H1 (cell line): Measurements from ENCODE around the gene MYOM3. TPM values are rescaled to one million over a fixed set of nuclear protein-coding genes. Genes with fewer than 3 reads are reported as not detected.
"Not testable (repeated sequence)": the region's sequence is repeated elsewhere in the genome, so short reads cannot be mapped to it uniquely, and the experiment has no call there.

Experiments
- CTCF ChIA-PET: fragments of 300-600 bp; sonication (Branson Sonifier 250); formaldehyde crosslinking; loops from one replicate; lab custom pipeline; 2021; ENCODE audit not compliant: partially characterized antibody; lab: Charles Lee
- POLR2A ChIA-PET: fragments of 300-600 bp; sonication (Branson Sonifier 250); formaldehyde crosslinking; loops from one replicate; lab custom pipeline; 2021; ENCODE audit warnings: inconsistent platforms; ENCODE audit not compliant: partially characterized antibody; lab: Charles Lee
- DNase-seq, 2 experiments: peaks; one replicate each; pipeline versions ENCODE4 v3.0.0 to v3.0.0-alpha.2; 2010 to 2022; ENCODE audit warnings: low spot score in 2 of 2, low read depth in 1 of 2, mixed read lengths in 1 of 2
- FAIRE-seq: peaks from 2 replicates; lab custom pipeline; 2011; peaks lifted over from hg19 to GRCh38; lab: Jason Lieb, UNC
- H2AFZ ChIP-seq: 2 replicates; pipeline ENCODE4 v1.8.1; 2012; ENCODE audit warnings: low read length, inconsistent platforms
- H2AK5ac ChIP-seq: 2 replicates; pipeline ENCODE4 v1.6.1; 2013; ENCODE audit warnings: low read depth, low read length
- H2BK120ac ChIP-seq: replicated peaks from 2 replicates; pipeline ENCODE3; 2013; ENCODE audit warnings: low read depth, low read length, inconsistent platforms
- H2BK12ac ChIP-seq: 2 replicates; pipeline ENCODE4 v1.6.1; 2013; ENCODE audit warnings: low read depth, low read length
- H2BK15ac ChIP-seq: 2 replicates; pipeline ENCODE4 v1.6.1; 2013; ENCODE audit warnings: low read length
- H2BK20ac ChIP-seq: 2 replicates; pipeline ENCODE4 v1.6.1; 2013; ENCODE audit warnings: low read length
- H2BK5ac ChIP-seq: 2 replicates; pipeline ENCODE4 v1.6.1; 2013; ENCODE audit warnings: low read depth, low read length
- H3K14ac ChIP-seq: 2 replicates; pipeline ENCODE4 v1.6.1; 2013; ENCODE audit warnings: inconsistent platforms; ENCODE audit not compliant: insufficient read length
- H3K18ac ChIP-seq: 2 replicates; pipeline ENCODE4 v1.6.1; 2013; ENCODE audit warnings: low read length; ENCODE audit errors: extremely low read depth
- H3K23ac ChIP-seq: 2 replicates; pipeline ENCODE4 v1.6.1; 2013; ENCODE audit warnings: inconsistent platforms; ENCODE audit not compliant: insufficient read length
- H3K23me2 ChIP-seq: 2 replicates; pipeline ENCODE4 v1.6.1; 2013; ENCODE audit warnings: low read depth, low read length
- H3K27ac ChIP-seq: 2 replicates; pipeline ENCODE4 v1.6.1; 2011; ENCODE audit warnings: low read depth, low read length, inconsistent platforms
- H3K27me3 ChIP-seq, 4 experiments: replicated peaks in 1 of 4; 1 replicate in 1 of 4; 2 replicates in 3 of 4; pipeline versions ENCODE4 v1.6.1 to v1.8.1; 2011 to 2013; ENCODE audit warnings: low read length in 3 of 4, mild to moderate bottlenecking in 3 of 4, inconsistent platforms in 2 of 4, mixed read lengths in 2 of 4, moderate library complexity in 1 of 4; ENCODE audit not compliant: control insufficient read depth in 3 of 4, insufficient read depth in 3 of 4; ENCODE audit errors: extremely low read depth in 1 of 4
- H3K36me3 ChIP-seq, 4 experiments: 2 replicates each; pipeline versions ENCODE4 v1.6.1 to v1.8.1; 2011 to 2013; ENCODE audit warnings: mild to moderate bottlenecking in 4 of 4, low read length in 3 of 4, moderate library complexity in 2 of 4, control low read depth in 1 of 4, inconsistent platforms in 1 of 4; ENCODE audit not compliant: insufficient read depth in 4 of 4, control insufficient read depth in 2 of 4
- H3K4ac ChIP-seq: replicated peaks from 2 replicates; pipeline ENCODE3; 2013; ENCODE audit warnings: low read length, low read depth, mixed read lengths, inconsistent platforms; ENCODE audit not compliant: insufficient read length
- H3K4me1 ChIP-seq, 4 experiments: replicated peaks in 1 of 4; 1 replicate in 1 of 4; 2 replicates in 3 of 4; pipeline versions ENCODE4 v1.6.1 to v1.8.1; 2011 to 2013; ENCODE audit warnings: low read length in 3 of 4, inconsistent platforms in 2 of 4, mixed read lengths in 1 of 4; ENCODE audit not compliant: insufficient read depth in 4 of 4, control insufficient read depth in 3 of 4
- H3K4me2 ChIP-seq, 2 experiments: 2 replicates each; pipeline versions ENCODE4 v1.6.1 to v1.8.1; 2011 to 2013; ENCODE audit warnings: low read depth in 2 of 2, low read length in 2 of 2, control low read depth in 1 of 2, inconsistent platforms in 1 of 2, mild to moderate bottlenecking in 1 of 2; ENCODE audit not compliant: insufficient read depth in 1 of 2
- H3K4me3 ChIP-seq, 4 experiments: fragments of 200-600, 300-600 bp in 1 of 4; sonication (generic), shearing (Covaris generic), sonication (Bioruptor Twin) in 1 of 4; 2 replicates each; pipeline versions ENCODE4 v1.5.1 to v1.8.1; 2011 to 2016; ENCODE audit warnings: low read length in 4 of 4, low read depth in 3 of 4, control low read depth in 2 of 4, inconsistent platforms in 2 of 4, mild to moderate bottlenecking in 2 of 4, mixed read lengths in 1 of 4, moderate library complexity in 1 of 4; ENCODE audit not compliant: insufficient read depth in 2 of 4; ENCODE audit errors: extremely low read depth in 1 of 4
- H3K56ac ChIP-seq: replicated peaks from 2 replicates; pipeline ENCODE3; 2013; ENCODE audit warnings: low read depth, mild to moderate bottlenecking, mixed read lengths, low read length, inconsistent platforms; ENCODE audit not compliant: insufficient read length
- H3K79me1 ChIP-seq: 2 replicates; pipeline ENCODE4 v1.6.1; 2013; ENCODE audit warnings: low read depth, low read length, control low read depth
- H3K79me2 ChIP-seq, 2 experiments: 2 replicates each; pipeline versions ENCODE4 v1.6.1 to v1.8.1; 2012 to 2013; ENCODE audit warnings: low read length in 2 of 2, mild to moderate bottlenecking in 2 of 2, inconsistent platforms in 1 of 2; ENCODE audit not compliant: insufficient read depth in 2 of 2, control insufficient read depth in 1 of 2
- H3K9ac ChIP-seq, 4 experiments: replicated peaks in 1 of 4; 1 replicate in 1 of 4; 2 replicates in 3 of 4; pipeline versions ENCODE4 v1.6.1 to v1.8.1; 2011 to 2013; ENCODE audit warnings: low read depth in 3 of 4, low read length in 3 of 4, control low read depth in 2 of 4, mild to moderate bottlenecking in 2 of 4, moderate library complexity in 2 of 4, inconsistent platforms in 1 of 4; ENCODE audit errors: extremely low read depth in 1 of 4
- H3K9me3 ChIP-seq, 2 experiments: 2 replicates each; pipeline versions ENCODE4 v1.6.1 to v1.8.1; 2012 to 2013; ENCODE audit warnings: mild to moderate bottlenecking in 2 of 2, moderate library complexity in 2 of 2, control low read depth in 1 of 2, inconsistent platforms in 1 of 2, low read depth in 1 of 2, low read length in 1 of 2, mixed read lengths in 1 of 2; ENCODE audit not compliant: insufficient read depth in 2 of 2
- H4K20me1 ChIP-seq, 2 experiments: replicated peaks in 1 of 2; 2 replicates each; pipeline versions ENCODE3 to v1.8.1; 2011 to 2013; ENCODE audit warnings: inconsistent platforms in 2 of 2, low read length in 2 of 2, mild to moderate bottlenecking in 1 of 2; ENCODE audit not compliant: insufficient read depth in 2 of 2, control insufficient read depth in 1 of 2
- H4K5ac ChIP-seq: 2 replicates; pipeline ENCODE4 v1.6.1; 2013; ENCODE audit warnings: low read length, low read depth, mixed read lengths, inconsistent platforms; ENCODE audit not compliant: insufficient read length
- H4K8ac ChIP-seq: 2 replicates; pipeline ENCODE4 v1.8.0; 2013; ENCODE audit warnings: mild to moderate bottlenecking, moderate library complexity, low read length, inconsistent platforms; ENCODE audit not compliant: insufficient read depth; ENCODE audit errors: extremely low read depth
- H4K91ac ChIP-seq: replicated peaks from 2 replicates; pipeline ENCODE3; 2013; ENCODE audit warnings: low read length, mixed read lengths, inconsistent platforms; ENCODE audit not compliant: insufficient read length
- WGBS, 2 experiments: shearing (Covaris generic) in 1 of 2; methylation state at CpG; one replicate each; pipeline versions ENCODE4 v1.1.6 to v1.1.7; 2013 to 2015; ENCODE audit warnings: low lambda C conversion rate in 2 of 2, mixed read lengths in 2 of 2, inconsistent platforms in 1 of 2, low coverage in 1 of 2, missing lambda C conversion rate in 1 of 2; ENCODE audit not compliant: insufficient replicate concordance in 2 of 2, insufficient coverage in 1 of 2, insufficient read length in 1 of 2; ENCODE audit errors: extremely low coverage in 1 of 2, missing lambda C conversion rate in 1 of 2; 5-methylcytosine and 5-hydroxymethylcytosine counted together
- polyA plus RNA-seq, 7 experiments: library from polyadenylated mRNA; depleted of rRNA in 3 of 7; stranded (reverse) in 5 of 7; unstranded in 2 of 7; fragments of >200 nt in 5 of 7; fragments of 200-250 nt in 2 of 7; gene quantifications; 1 replicate in 5 of 7; 2 replicates in 1 of 7; 4 replicates in 1 of 7; pipeline versions ENCODE4 v1.2.1 to v1.2.3, GENCODE V29; 2011 to 2013; ENCODE audit warnings: missing spikeins in 2 of 7, mixed read lengths in 2 of 7
- total RNA-seq: library from RNA; stranded (reverse); fragmentation: NEBNext Ultra II Directional; extraction: Animal tissue kit (Norgen Biotek cat#: 25700); gene quantifications from 2 replicates; pipeline ENCODE4 v1.2.1, GENCODE V29; 2021

Gene MYOM3
- total and polyA plus RNA-seq, 2 of the 8 experiments (the other 6 are each of a cell fraction or from before 2014, with no cell fraction given) = 0.08 to 0.09 TPM

DNA sequence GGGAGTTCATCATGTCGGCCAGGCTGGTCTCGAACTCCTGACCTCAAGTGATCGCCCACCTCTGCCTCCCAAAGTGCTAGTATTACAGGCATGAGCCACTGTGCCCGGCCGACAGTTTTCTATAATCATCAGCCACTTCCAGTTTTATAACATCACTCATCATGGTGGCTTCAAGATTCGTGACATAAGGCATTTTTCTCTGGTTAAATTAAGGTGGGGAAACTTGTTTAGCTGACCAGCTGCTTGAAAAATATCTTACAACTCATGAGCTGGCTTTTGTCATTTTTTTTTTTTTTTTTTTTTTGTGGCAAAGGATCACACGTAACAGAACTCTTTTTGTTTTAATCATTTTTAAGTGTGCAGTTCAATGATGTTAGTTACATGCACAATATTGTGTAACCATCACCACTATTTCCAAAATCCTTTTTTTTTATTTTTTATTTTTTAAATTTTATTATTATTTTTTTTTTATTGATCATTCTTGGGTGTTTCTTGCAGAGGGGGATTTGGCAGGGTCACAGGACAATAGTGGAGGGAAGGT, 80.9 kb downstream of the MYOM3 start:
- H3K23me2 ChIP-seq, H4K8ac ChIP-seq, H3K23ac ChIP-seq, H2BK15ac ChIP-seq, POLR2A ChIA-PET, H2BK5ac ChIP-seq, H3K4me1 ChIP-seq, DNase-seq, H3K27me3 ChIP-seq, H4K20me1 ChIP-seq, H4K91ac ChIP-seq, H3K14ac ChIP-seq, H3K4me2 ChIP-seq, H2AFZ ChIP-seq, H3K79me2 ChIP-seq, H3K27ac ChIP-seq, H3K4me3 ChIP-seq, H2BK120ac ChIP-seq, H3K18ac ChIP-seq, H3K36me3 ChIP-seq, H2BK20ac ChIP-seq, H3K56ac ChIP-seq, FAIRE-seq, H4K5ac ChIP-seq, H3K9me3 ChIP-seq, H3K9ac ChIP-seq, H3K4ac ChIP-seq, H2AK5ac ChIP-seq, H3K79me1 ChIP-seq, H2BK12ac ChIP-seq: not testable (repeated sequence)
- WGBS, 2 experiments = 79% methylated on average over 7 of the region's 7 CpGs; no CpG with 5 or more reads in 1 of the 2 experiments
- CTCF ChIA-PET = interaction anchor here (0.6 to 0.7 kb wide), 2 partner anchors 13 to 42 kb away, joined by 3 read pairs; no protein-coding TSS in a partner anchor
